Stimulated activated CD4-positive, alpha-beta T cell treated with anti-CD3 and anti-CD28 coated beads, TNF-alpha, amount 100 ng/mL, for 1 hour (primary cell): Measurements from ENCODE around the gene HNRNPL.
A peak's percentile ranks its signal among the peaks of the same experiment; 100 is the strongest.
"Not testable (repeated sequence)": the region's sequence is repeated elsewhere in the genome, so short reads cannot be mapped to it uniquely, and the experiment has no call there.

Experiments
- DNase-seq, 3 donors: peaks; one replicate each; pipeline ENCODE4 v3.0.0-alpha.2; 2020; ENCODE audit warnings: low read depth in 3 of 3, low spot score in 1 of 3

The HNRNPL gene

GRCh38 chr19:38849860-38850435 is at the start of gene HNRNPL:
Gene HNRNPL, minus strand, starts transcription at chr19:38849986. Its CDS starts 20 bp downstream, at chr19:38849966.
- DNase-seq, result peak; percentile 99

GRCh38 chr19:38898788-38899446 is 49.1 kb upstream of the HNRNPL start:
- no peak for DNase-seq

GRCh38 chr19:38894968-38895367 is 45.2 kb upstream of the HNRNPL start:
- DNase-seq, result no peak

GRCh38 chr19:38893341-38893771 is 43.6 kb upstream of the HNRNPL start:
- no peak for DNase-seq

- no peak for DNase-seq
Observed at GRCh38 chr19:38892841-38893240, 43.1 kb upstream of the HNRNPL start.

- no peak for DNase-seq
Observed at GRCh38 chr19:38891771-38892170, 42.0 kb upstream of the HNRNPL start.

GRCh38 chr19:38890686-38891085 is 40.9 kb upstream of the HNRNPL start:
- no peak for DNase-seq

- DNase-seq, result no peak
Observed at GRCh38 chr19:38889803-38890202, 40.0 kb upstream of the HNRNPL start.

- no peak for DNase-seq
Observed at GRCh38 chr19:38888876-38889275, 39.1 kb upstream of the HNRNPL start.

- not testable (repeated sequence) for DNase-seq
Observed at GRCh38 chr19:38884691-38885090, 34.9 kb upstream of the HNRNPL start.

GRCh38 chr19:38883286-38883685 is 33.5 kb upstream of the HNRNPL start:
- DNase-seq, result no peak

GRCh38 chr19:38880882-38881609 is 31.3 kb upstream of the HNRNPL start:
- no peak for DNase-seq

- DNase-seq, result no peak
Observed at GRCh38 chr19:38880076-38880881, 30.5 kb upstream of the HNRNPL start.

GRCh38 chr19:38879400-38879751 is 29.6 kb upstream of the HNRNPL start:
- no peak for DNase-seq

GRCh38 chr19:38878575-38879399 is 29.0 kb upstream of the HNRNPL start:
- DNase-seq, result no peak

GRCh38 chr19:38877781-38878574 is 28.2 kb upstream of the HNRNPL start, which contains the start of gene RINL:
Gene RINL, minus strand, starts transcription at chr19:38878275. Its CDS starts 1,533 bp downstream, at chr19:38876742.
- DNase-seq, result peak; percentile 25 to 54 (median 42)

- no peak for DNase-seq
Observed at GRCh38 chr19:38875656-38876395, 26.0 kb upstream of the HNRNPL start.

- not testable (repeated sequence) for DNase-seq
Observed at GRCh38 chr19:38873400-38873799, 23.6 kb upstream of the HNRNPL start.

- DNase-seq, result no peak
Observed at GRCh38 chr19:38870612-38871011, 20.8 kb upstream of the HNRNPL start.
